GM23248 (cell line): ENCODE data around the gene CFAP210. TPM values are rescaled to one million over a fixed set of nuclear protein-coding genes. Genes with fewer than 3 reads are reported as not detected.
A peak's percentile ranks its signal among the peaks of the same experiment; 100 is the strongest.

Experiments used
- DNase-seq: peaks from one replicate; pipeline ENCODE4 v3.0.0-alpha.2; 2015
- H2AFZ ChIP-seq: fragments of 200-600 bp; sonication (generic); 2 replicates; pipeline ENCODE4 v1.6.1; 2016; ENCODE audit warnings: antibody characterized with exemption
- H3F3A ChIP-seq: fragments of 200-600 bp; sonication (generic); 2 replicates; pipeline ENCODE4 v1.6.1; 2016; ENCODE audit warnings: mild to moderate bottlenecking, antibody characterized with exemption, mixed run types; ENCODE audit not compliant: insufficient read depth
- H3K27ac ChIP-seq: fragments of 200-600 bp; sonication (generic); 2 replicates; pipeline ENCODE4 v1.5.1; 2016; ENCODE audit warnings: mild to moderate bottlenecking
- H3K27me3 ChIP-seq: fragments of 200-600 bp; sonication (generic); replicated peaks from 2 replicates; pipeline ENCODE4 v1.6.1; 2016; ENCODE audit warnings: mild to moderate bottlenecking; ENCODE audit not compliant: insufficient read depth
- H3K36me3 ChIP-seq: fragments of 200-600 bp; sonication (generic); 2 replicates; pipeline ENCODE4 v1.6.1; 2016; ENCODE audit warnings: low read depth, mild to moderate bottlenecking
- H3K4me1 ChIP-seq: fragments of 200-600 bp; sonication (generic); 2 replicates; pipeline ENCODE4 v1.6.1; 2016; ENCODE audit warnings: mild to moderate bottlenecking; ENCODE audit not compliant: insufficient read depth
- H3K4me2 ChIP-seq: fragments of 200-600 bp; sonication (generic); one replicate; pipeline ENCODE4 v1.6.1; 2016; ENCODE audit warnings: mild to moderate bottlenecking; ENCODE audit not compliant: unreplicated experiment
- H3K4me3 ChIP-seq: fragments of 200-600 bp; sonication (generic); 2 replicates; pipeline ENCODE4 v1.5.1; 2016; ENCODE audit warnings: mild to moderate bottlenecking
- H3K79me2 ChIP-seq: fragments of 200-600 bp; sonication (generic); 2 replicates; pipeline ENCODE4 v1.6.1; 2016; ENCODE audit warnings: mild to moderate bottlenecking; ENCODE audit not compliant: insufficient read depth
- H3K9ac ChIP-seq: fragments of 200-600 bp; sonication (generic); 2 replicates; pipeline ENCODE4 v1.6.1; 2016; ENCODE audit warnings: mild to moderate bottlenecking
- H3K9me2 ChIP-seq: fragments of 200-600 bp; sonication (generic); 2 replicates; pipeline ENCODE4 v1.6.1; 2016; ENCODE audit warnings: mixed run types, mild to moderate bottlenecking, moderate library complexity; ENCODE audit not compliant: insufficient read depth
- H3K9me3 ChIP-seq: fragments of 200-600 bp; sonication (generic); one replicate; pipeline ENCODE4 v1.6.1; 2017; ENCODE audit warnings: low read depth
- H4K20me1 ChIP-seq: fragments of 200-600 bp; sonication (generic); 2 replicates; pipeline ENCODE4 v1.6.0; 2016; ENCODE audit not compliant: insufficient read depth
- EZH2 ChIP-seq: fragments of 200-600 bp; sonication (generic); IDR thresholded peaks from 2 replicates; pipeline ENCODE4 v1.6.1; 2018; ENCODE audit warnings: antibody characterized with exemption, mild to moderate bottlenecking; ENCODE audit not compliant: insufficient read depth, poor library complexity, severe bottlenecking
- EZH2phosphoT487 ChIP-seq: fragments of 200-600 bp; sonication (generic); IDR thresholded peaks from 2 replicates; pipeline ENCODE4 v1.6.1; 2018; ENCODE audit warnings: antibody characterized with exemption, moderate library complexity, mild to moderate bottlenecking, low read depth; ENCODE audit not compliant: insufficient read depth
- WGBS, 2 experiments: methylation state at CpG; one replicate each; pipeline ENCODE4 v1.1.6; 2015 to 2017; ENCODE audit warnings: low lambda C conversion rate in 2 of 2, low coverage in 1 of 2; ENCODE audit errors: missing lambda C conversion rate in 2 of 2; 5-methylcytosine and 5-hydroxymethylcytosine counted together
- in situ Hi-C: fragments of 300-500 bp; cut with MboI; formaldehyde crosslinking; loops from 2 replicates; pipeline ENCODE4 v1.15.0; 2020
- polyA plus RNA-seq: library from polyadenylated mRNA; unstranded; fragments of >200 nt; fragmentation: Nextera tagmentation; extraction: Ambion mirVana; gene quantifications from 2 replicates; pipeline ENCODE4 v1.2.1, GENCODE V29; 2016
- total RNA-seq: library from RNA; depleted of rRNA; stranded (reverse); fragments of >200 nt; shearing (Covaris generic); gene quantifications from 2 replicates; pipeline ENCODE4 v1.2.3, GENCODE V29; 2014; rRNA removed

Gene CFAP210
- total RNA-seq = not detected in 2 replicates
- 0.11 TPM in 1 of 2 replicates, not detected in the other for polyA plus RNA-seq

GRCh38 chr2:169694113-169694893 is at the start of gene CFAP210, which contains the start of gene PHOSPHO2:
CFAP210 (minus strand) TSS chr2:169694405; CDS start chr2:169694327, 78 bp downstream.
PHOSPHO2 (plus strand) TSS chr2:169694469; CDS start chr2:169700972, 6,503 bp downstream.
- Histone ChIP-seq H3K9me3 (no peaks in the 10 kb centered on the region), H3K4me2 (peak within 1 kb of the TSS; percentile 81), H3K27ac (peak within 1 kb of the TSS; percentile 85), H3K4me3 (peak within 1 kb of the TSS; percentile 90), H4K20me1 (no peaks in the 10 kb centered on the region), H2AFZ (peak within 1 kb of the TSS; percentile 94), H3F3A (no peaks in the 10 kb centered on the region), H3K9ac (peak within 1 kb of the TSS; percentile 98), H3K36me3 (no peaks in the 10 kb centered on the region), H3K4me1 (peaks cover 12% of the 10 kb centered on the region; the same call in 1 of the 2 replicates), H3K27me3 (no peaks in the 10 kb centered on the region), H3K79me2 (no peaks in the 10 kb centered on the region), H3K9me2 (no peaks in the 10 kb centered on the region)
- 1% methylated on average over 48 to 61 of the region's 63 CpGs for WGBS, 2 experiments
- TF ChIP-seq EZH2phosphoT487 = no peak
- no peak for TF ChIP-seq EZH2
- DNase-seq = peak; percentile 99
- in situ Hi-C loops = no loop called here

GRCh38 chr2:169743549-169743948 is 49.3 kb upstream of the CFAP210 start:
- H3K9me2 ChIP-seq = no peaks in the 10 kb centered on the region
- WGBS, 2 experiments = 79 to 86% methylated on average over 4 of the region's 4 CpGs
- no peak overlapping the region for H3K4me3 ChIP-seq
- H3K27ac ChIP-seq = no peak overlapping the region
- no peaks in the 10 kb centered on the region for H4K20me1 ChIP-seq
- H3K36me3 ChIP-seq = no peaks in the 10 kb centered on the region
- in situ Hi-C loops = no loop called here
- no peak for TF ChIP-seq EZH2
- TF ChIP-seq EZH2phosphoT487 = no peak
- H3K9me3 ChIP-seq = no peaks in the 10 kb centered on the region
- H2AFZ ChIP-seq = no peak overlapping the region
- H3K79me2 ChIP-seq = no peaks in the 10 kb centered on the region
- no peak for DNase-seq
- no peak overlapping the region for H3K9ac ChIP-seq
- H3F3A ChIP-seq = no peaks in the 10 kb centered on the region
- no peak overlapping the region for H3K4me2 ChIP-seq
- H3K4me1 ChIP-seq = no peaks in the 10 kb centered on the region
- no peaks in the 10 kb centered on the region for H3K27me3 ChIP-seq

- in situ Hi-C loops = no loop called here
- H2AFZ ChIP-seq = no peak overlapping the region
- H3K79me2 ChIP-seq = no peaks in the 10 kb centered on the region
- no peaks in the 10 kb centered on the region for H4K20me1 ChIP-seq
- no peaks in the 10 kb centered on the region for H3K9me2 ChIP-seq
- TF ChIP-seq EZH2phosphoT487 = no peak
- TF ChIP-seq EZH2 = no peak
- H3K4me3 ChIP-seq = no peak overlapping the region
- H3K27ac ChIP-seq = no peak overlapping the region
- no peaks in the 10 kb centered on the region for H3K27me3 ChIP-seq
- 75 to 90% methylated on average over 1 of the region's 1 CpG for WGBS, 2 experiments
- H3F3A ChIP-seq = no peaks in the 10 kb centered on the region
- no peaks in the 10 kb centered on the region for H3K4me1 ChIP-seq
- no peak overlapping the region for H3K9ac ChIP-seq
- H3K9me3 ChIP-seq = no peaks in the 10 kb centered on the region
- no peak overlapping the region for H3K4me2 ChIP-seq
- no peak for DNase-seq
- no peaks in the 10 kb centered on the region for H3K36me3 ChIP-seq
Measured at GRCh38 chr2:169739351-169739750, 45.1 kb upstream of the CFAP210 start.

- no peak for TF ChIP-seq EZH2
- TF ChIP-seq EZH2phosphoT487 = no peak
- no peak overlapping the region for H3K4me3 ChIP-seq
- H3K9me3 ChIP-seq = no peaks in the 10 kb centered on the region
- no peak for DNase-seq
- in situ Hi-C loops = no loop called here
- no peak overlapping the region for H2AFZ ChIP-seq
- H3K36me3 ChIP-seq = no peaks in the 10 kb centered on the region
- H4K20me1 ChIP-seq = no peaks in the 10 kb centered on the region
- no peaks in the 10 kb centered on the region for H3F3A ChIP-seq
- no peaks in the 10 kb centered on the region for H3K9me2 ChIP-seq
- no peak overlapping the region for H3K9ac ChIP-seq
- no peaks in the 10 kb centered on the region for H3K4me1 ChIP-seq
- H3K4me2 ChIP-seq = no peak overlapping the region
- 50 to 64% methylated on average over 4 to 5 of the region's 5 CpGs for WGBS, 2 experiments
- no peaks in the 10 kb centered on the region for H3K27me3 ChIP-seq
- H3K79me2 ChIP-seq = no peaks in the 10 kb centered on the region
- H3K27ac ChIP-seq = no peak overlapping the region
Measured at GRCh38 chr2:169738566-169739229, 44.5 kb upstream of the CFAP210 start.
